OCI-LY1 (cell line): ENCODE data around the gene KCTD5.

Experiments
- H2AFZ ChIP-seq: fragments of 200-600 bp; sonication (generic), shearing (Covaris generic); 2 replicates; pipeline ENCODE4 v1.6.0; 2014; ENCODE audit warnings: antibody characterized with exemption, mild to moderate bottlenecking, low read length
- H3F3A ChIP-seq: fragments of 200-600 bp; sonication (generic), shearing (Covaris generic); 2 replicates; pipeline ENCODE4 v1.6.0; 2014; ENCODE audit warnings: mild to moderate bottlenecking, antibody characterized with exemption, low read length, moderate library complexity; ENCODE audit not compliant: insufficient read depth
- H3K27ac ChIP-seq: fragments of 200-600 bp; sonication (generic); 2 replicates; pipeline ENCODE4 v1.5.1; 2014; ENCODE audit warnings: low read length, mixed run types, mild to moderate bottlenecking, low read depth; ENCODE audit not compliant: poor library complexity, severe bottlenecking
- H3K27me3 ChIP-seq: fragments of 200-600 bp; sonication (generic); 2 replicates; pipeline ENCODE4 v1.6.0; 2014; ENCODE audit warnings: antibody characterized with exemption, mild to moderate bottlenecking, low read length, moderate library complexity; ENCODE audit not compliant: insufficient read depth
- H3K36me3 ChIP-seq: fragments of 200-600 bp; sonication (generic); 2 replicates; pipeline ENCODE4 v1.6.1; 2014; ENCODE audit warnings: mild to moderate bottlenecking, antibody characterized with exemption, low read length, moderate library complexity, mixed read lengths; ENCODE audit not compliant: insufficient read depth
- H3K4me1 ChIP-seq: fragments of 200-600 bp; sonication (generic); 2 replicates; pipeline ENCODE4 v1.5.1; 2014; ENCODE audit warnings: mild to moderate bottlenecking, low read length, moderate library complexity; ENCODE audit not compliant: insufficient read depth, severe bottlenecking
- H3K4me2 ChIP-seq: fragments of 200-600 bp; sonication (generic), shearing (Covaris generic); 2 replicates; pipeline ENCODE4 v1.6.1; 2014; ENCODE audit warnings: low read length
- H3K4me3 ChIP-seq: fragments of 200-600 bp; sonication (generic); 2 replicates; pipeline ENCODE4 v1.5.1; 2014; ENCODE audit warnings: low read length, low read depth, mild to moderate bottlenecking, mixed read lengths; ENCODE audit not compliant: poor library complexity, severe bottlenecking
- H3K79me2 ChIP-seq: fragments of 200-600 bp; shearing (Covaris generic); 2 replicates; pipeline ENCODE4 v1.6.1; 2016; ENCODE audit warnings: mixed run types, low read length, mixed read lengths; ENCODE audit not compliant: insufficient read depth
- H3K9ac ChIP-seq: fragments of 200-600 bp; sonication (generic), shearing (Covaris generic); 2 replicates; pipeline ENCODE4 v1.6.1; 2014; ENCODE audit warnings: mild to moderate bottlenecking, low read length, mixed read lengths
- H3K9me2 ChIP-seq: fragments of 200-600 bp; sonication (generic), shearing (Covaris generic); 2 replicates; pipeline ENCODE4 v1.6.1; 2014; ENCODE audit warnings: low read depth, mild to moderate bottlenecking, low read length, mixed read lengths
- H3K9me3 ChIP-seq: fragments of 200-600 bp; shearing (Covaris generic); 2 replicates; pipeline ENCODE4 v1.6.1; 2014; ENCODE audit warnings: low read length, mixed read lengths
- H4K20me1 ChIP-seq: fragments of 200-600 bp; sonication (generic), shearing (Covaris generic); 2 replicates; pipeline ENCODE4 v1.6.0; 2016; ENCODE audit warnings: mild to moderate bottlenecking, low read length; ENCODE audit not compliant: insufficient read depth
- EZH2 ChIP-seq: fragments of 200-600 bp; sonication (generic), shearing (Covaris generic); IDR thresholded peaks from 2 replicates; pipeline ENCODE4 v1.8.0; 2017; ENCODE audit warnings: borderline replicate concordance, mixed run types, mild to moderate bottlenecking, antibody characterized with exemption, low read length, moderate library complexity, mixed read lengths
- TF ChIP-seq, protein P1 (sequence below): fragments of 200-600 bp; sonication (generic), shearing (Covaris generic); IDR thresholded peaks from 2 replicates; pipeline ENCODE4 v1.5.1; 2017; ENCODE audit warnings: mild to moderate bottlenecking, antibody characterized with exemption, low read length, moderate library complexity, mixed read lengths

KCTD5 gene

GRCh38 chr16:2752850-2753732 is 70.8 kb downstream of the KCTD5 start:
- Histone ChIP-seq H3F3A (no peaks in the 10 kb centered on the region), H2AFZ (no peak overlapping the region), H3K27me3 (no peaks in the 10 kb centered on the region), H4K20me1 (peaks cover 7% of the 10 kb centered on the region), H3K4me2 (peak overlapping the region; percentile 99), H3K79me2 (peaks cover 48% of the 10 kb centered on the region), H3K4me3 (peak overlapping the region; percentile 94), H3K36me3 (peaks cover 60% of the 10 kb centered on the region), H3K4me1 (peaks cover 33% of the 10 kb centered on the region), H3K9ac (peak overlapping the region; percentile 100), H3K9me3 (no peaks in the 10 kb centered on the region), H3K27ac (peak overlapping the region; percentile 90), H3K9me2 (no peaks in the 10 kb centered on the region)
- no peak for TF ChIP-seq EZH2

GRCh38 chr16:2753733-2754020 is 71.4 kb downstream of the KCTD5 start:
- Histone ChIP-seq H3K4me2 (peak overlapping the region; percentile 87), H2AFZ (no peak overlapping the region), H3F3A (no peaks in the 10 kb centered on the region), H3K9me3 (no peaks in the 10 kb centered on the region), H3K4me1 (peaks cover 33% of the 10 kb centered on the region), H3K9me2 (no peaks in the 10 kb centered on the region), H4K20me1 (peaks cover 7% of the 10 kb centered on the region), H3K9ac (peak overlapping the region; percentile 100), H3K36me3 (peaks cover 66% of the 10 kb centered on the region), H3K27me3 (no peaks in the 10 kb centered on the region), H3K27ac (peak overlapping the region; percentile 90), H3K4me3 (peak overlapping the region; percentile 94), H3K79me2 (peaks cover 48% of the 10 kb centered on the region)
- TF ChIP-seq, protein P1, sequence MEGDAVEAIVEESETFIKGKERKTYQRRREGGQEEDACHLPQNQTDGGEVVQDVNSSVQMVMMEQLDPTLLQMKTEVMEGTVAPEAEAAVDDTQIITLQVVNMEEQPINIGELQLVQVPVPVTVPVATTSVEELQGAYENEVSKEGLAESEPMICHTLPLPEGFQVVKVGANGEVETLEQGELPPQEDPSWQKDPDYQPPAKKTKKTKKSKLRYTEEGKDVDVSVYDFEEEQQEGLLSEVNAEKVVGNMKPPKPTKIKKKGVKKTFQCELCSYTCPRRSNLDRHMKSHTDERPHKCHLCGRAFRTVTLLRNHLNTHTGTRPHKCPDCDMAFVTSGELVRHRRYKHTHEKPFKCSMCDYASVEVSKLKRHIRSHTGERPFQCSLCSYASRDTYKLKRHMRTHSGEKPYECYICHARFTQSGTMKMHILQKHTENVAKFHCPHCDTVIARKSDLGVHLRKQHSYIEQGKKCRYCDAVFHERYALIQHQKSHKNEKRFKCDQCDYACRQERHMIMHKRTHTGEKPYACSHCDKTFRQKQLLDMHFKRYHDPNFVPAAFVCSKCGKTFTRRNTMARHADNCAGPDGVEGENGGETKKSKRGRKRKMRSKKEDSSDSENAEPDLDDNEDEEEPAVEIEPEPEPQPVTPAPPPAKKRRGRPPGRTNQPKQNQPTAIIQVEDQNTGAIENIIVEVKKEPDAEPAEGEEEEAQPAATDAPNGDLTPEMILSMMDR = no peak
- TF ChIP-seq EZH2 = no peak

- H3K9me3 ChIP-seq = no peaks in the 10 kb centered on the region
- H3K9me2 ChIP-seq = no peaks in the 10 kb centered on the region
- H3K27me3 ChIP-seq = no peaks in the 10 kb centered on the region
- peak overlapping the region; percentile 87 for H3K4me2 ChIP-seq
- peaks cover 48% of the 10 kb centered on the region for H3K79me2 ChIP-seq
- no peak overlapping the region for H3K27ac ChIP-seq
- H3F3A ChIP-seq = no peaks in the 10 kb centered on the region
- no peak overlapping the region for H2AFZ ChIP-seq
- TF ChIP-seq, protein P1 = no peak
- TF ChIP-seq EZH2 = no peak
- peaks cover 33% of the 10 kb centered on the region for H3K4me1 ChIP-seq
- peaks cover 72% of the 10 kb centered on the region for H3K36me3 ChIP-seq
- H3K9ac ChIP-seq = peak overlapping the region; percentile 100; the same call in 1 of the 2 replicates
- peaks cover 7% of the 10 kb centered on the region for H4K20me1 ChIP-seq
- H3K4me3 ChIP-seq = peak overlapping the region; percentile 94
Observed at GRCh38 chr16:2755158-2755557, 72.8 kb downstream of the KCTD5 start.
